ES-I3 (cell line): ENCODE results near the gene INSYN2B.

Source experiments
- H3K36me3 ChIP-seq: 2 replicates; pipeline ENCODE4 v1.6.1; 2013; ENCODE audit warnings: mild to moderate bottlenecking, low read length, control low read depth, moderate library complexity; ENCODE audit not compliant: insufficient read depth
- H3K4me1 ChIP-seq: 2 replicates; pipeline ENCODE4 v1.6.1; 2013; ENCODE audit warnings: mild to moderate bottlenecking, control low read depth, low read length; ENCODE audit not compliant: insufficient read depth
- H3K9ac ChIP-seq: 2 replicates; pipeline ENCODE4 v1.6.1; 2013; ENCODE audit warnings: low read depth, mild to moderate bottlenecking, low read length, moderate library complexity
- H3K9me3 ChIP-seq: 2 replicates; pipeline ENCODE4 v1.6.1; 2013; ENCODE audit warnings: mild to moderate bottlenecking, low read length, moderate library complexity; ENCODE audit not compliant: control insufficient read depth, insufficient read depth

Gene INSYN2B

GRCh38 chr5:169908864-169909263 is 71.4 kb downstream of the INSYN2B start:
- Histone ChIP-seq H3K4me1 (0 out of 2 replicates have a peak, but pooled peaks cover 4% of the 10 kb centered on the region), H3K9me3 (no peaks in the 10 kb centered on the region), H3K9ac (no peak overlapping the region), H3K36me3 (no peaks in the 10 kb centered on the region)

- H3K4me1 ChIP-seq: 0 out of 2 replicates have a peak, but pooled peaks cover 4% of the 10 kb centered on the region
- no peaks in the 10 kb centered on the region for H3K36me3 ChIP-seq
- H3K9me3 ChIP-seq: no peaks in the 10 kb centered on the region
- H3K9ac ChIP-seq: no peak overlapping the region
Observed at GRCh38 chr5:169906745-169907649, 73.3 kb downstream of the INSYN2B start.

- Histone ChIP-seq H3K9ac (no peak overlapping the region), H3K36me3 (no peaks in the 10 kb centered on the region), H3K9me3 (no peaks in the 10 kb centered on the region), H3K4me1 (0 out of 2 replicates have a peak, but pooled peaks cover 4% of the 10 kb centered on the region)
Observed at GRCh38 chr5:169905017-169905416, 75.3 kb downstream of the INSYN2B start.

- 0 out of 2 replicates have a peak, but pooled peaks cover 4% of the 10 kb centered on the region for H3K4me1 ChIP-seq
- H3K9ac ChIP-seq: no peak overlapping the region
- no peaks in the 10 kb centered on the region for H3K9me3 ChIP-seq
- H3K36me3 ChIP-seq: no peaks in the 10 kb centered on the region
Observed at GRCh38 chr5:169904508-169904907, 75.8 kb downstream of the INSYN2B start.

GRCh38 chr5:169904059-169904458 is 76.2 kb downstream of the INSYN2B start:
- H3K9me3 ChIP-seq: no peaks in the 10 kb centered on the region

GRCh38 chr5:169901896-169902295 is 78.4 kb downstream of the INSYN2B start:
- H3K9ac ChIP-seq: no peak overlapping the region
- no peaks in the 10 kb centered on the region for H3K36me3 ChIP-seq
- H3K9me3 ChIP-seq: no peaks in the 10 kb centered on the region
- H3K4me1 ChIP-seq: no peaks in the 10 kb centered on the region

More at GRCh38 chr5:169904059-169904458, 76.2 kb downstream of the INSYN2B start:
- Histone ChIP-seq H3K36me3 (no peaks in the 10 kb centered on the region), H3K4me1 (0 out of 2 replicates have a peak, but pooled peaks cover 4% of the 10 kb centered on the region), H3K9ac (no peak overlapping the region)

GRCh38 chr5:169897481-169897880 is 82.8 kb downstream of the INSYN2B start:
- H3K9me3 ChIP-seq: no peaks in the 10 kb centered on the region
- no peaks in the 10 kb centered on the region for H3K36me3 ChIP-seq
- H3K4me1 ChIP-seq: no peaks in the 10 kb centered on the region
- H3K9ac ChIP-seq: no peak overlapping the region

- Histone ChIP-seq H3K9ac (no peak overlapping the region), H3K36me3 (no peaks in the 10 kb centered on the region), H3K9me3 (no peaks in the 10 kb centered on the region), H3K4me1 (no peaks in the 10 kb centered on the region)
Observed at GRCh38 chr5:169895926-169896325, 84.4 kb downstream of the INSYN2B start.

- no peak overlapping the region for H3K9ac ChIP-seq
- H3K36me3 ChIP-seq: no peaks in the 10 kb centered on the region
Observed at GRCh38 chr5:169893571-169893970, 86.7 kb downstream of the INSYN2B start.

GRCh38 chr5:169893010-169893409 is 87.3 kb downstream of the INSYN2B start:
- H3K9ac ChIP-seq: no peak overlapping the region
- no peaks in the 10 kb centered on the region for H3K9me3 ChIP-seq
- no peaks in the 10 kb centered on the region for H3K36me3 ChIP-seq
- H3K4me1 ChIP-seq: no peaks in the 10 kb centered on the region

More at GRCh38 chr5:169893571-169893970, 86.7 kb downstream of the INSYN2B start:
- no peaks in the 10 kb centered on the region for H3K9me3 ChIP-seq
- no peaks in the 10 kb centered on the region for H3K4me1 ChIP-seq

GRCh38 chr5:169889572-169889971 is 90.7 kb downstream of the INSYN2B start:
- Histone ChIP-seq H3K9me3 (no peaks in the 10 kb centered on the region), H3K36me3 (no peaks in the 10 kb centered on the region), H3K9ac (no peak overlapping the region), H3K4me1 (no peaks in the 10 kb centered on the region)

GRCh38 chr5:169886677-169887076 is 93.6 kb downstream of the INSYN2B start:
- Histone ChIP-seq H3K36me3 (no peaks in the 10 kb centered on the region), H3K9me3 (no peaks in the 10 kb centered on the region), H3K4me1 (peaks cover 3% of the 10 kb centered on the region), H3K9ac (no peak overlapping the region)

- Histone ChIP-seq H3K36me3 (no peaks in the 10 kb centered on the region), H3K9ac (no peak overlapping the region), H3K4me1 (peaks cover 10% of the 10 kb centered on the region), H3K9me3 (no peaks in the 10 kb centered on the region)
Observed at GRCh38 chr5:169886033-169886432, 94.3 kb downstream of the INSYN2B start.

- H3K9ac ChIP-seq: no peak overlapping the region
- no peaks in the 10 kb centered on the region for H3K9me3 ChIP-seq
- H3K36me3 ChIP-seq: no peaks in the 10 kb centered on the region
- peaks cover 12% of the 10 kb centered on the region for H3K4me1 ChIP-seq
Observed at GRCh38 chr5:169881702-169882303, 98.5 kb downstream of the INSYN2B start.

GRCh38 chr5:169880785-169881184 is 99.5 kb downstream of the INSYN2B start:
- H3K9me3 ChIP-seq: no peaks in the 10 kb centered on the region
- no peaks in the 10 kb centered on the region for H3K36me3 ChIP-seq
- H3K9ac ChIP-seq: no peak overlapping the region
- peaks cover 12% of the 10 kb centered on the region for H3K4me1 ChIP-seq
